ENCODE measurements around the gene MS4A14.
"Not testable (repeated sequence)": the region's sequence is repeated elsewhere in the genome, so short reads cannot be mapped to it uniquely, and the experiment has no call there.

Gene MS4A14

GRCh38 chr11:60396382-60396781 is at the start of gene MS4A14:
MS4A14 (plus strand) TSS chr11:60396459; CDS start chr11:60396579, 120 bp downstream.
- DNase-seq = no peak

- DNase-seq = no peak
These were observed 49.0 kb upstream of the MS4A14 start for GRCh38 chr11:60347084-60347797.

- no peak for DNase-seq
These were observed 48.1 kb upstream of the MS4A14 start for GRCh38 chr11:60348116-60348515.

GRCh38 chr11:60349990-60350389 is 46.3 kb upstream of the MS4A14 start:
- DNase-seq = no peak

- no peak for DNase-seq
These were observed 38.5 kb upstream of the MS4A14 start for GRCh38 chr11:60357771-60358170.

- DNase-seq = no peak
These were observed 35.6 kb upstream of the MS4A14 start for GRCh38 chr11:60360621-60361020.

GRCh38 chr11:60362241-60362640 is 34.0 kb upstream of the MS4A14 start:
- DNase-seq = no peak

- DNase-seq = peak; percentile 42
These were observed 32.5 kb upstream of the MS4A14 start for GRCh38 chr11:60363542-60364470.

- not testable (repeated sequence) for DNase-seq
These were observed 29.9 kb upstream of the MS4A14 start for GRCh38 chr11:60366262-60366904.

- no peak for DNase-seq
These were observed 29.2 kb upstream of the MS4A14 start for GRCh38 chr11:60367009-60367408.

GRCh38 chr11:60367896-60368295 is 28.4 kb upstream of the MS4A14 start:
- DNase-seq = no peak

GRCh38 chr11:60370252-60370810 is 25.9 kb upstream of the MS4A14 start:
- DNase-seq = no peak

- no peak for DNase-seq
These were observed 25.4 kb upstream of the MS4A14 start for GRCh38 chr11:60370811-60371298.

GRCh38 chr11:60371386-60371785 is 24.9 kb upstream of the MS4A14 start:
- no peak for DNase-seq

GRCh38 chr11:60371854-60372253 is 24.4 kb upstream of the MS4A14 start:
- no peak for DNase-seq

- DNase-seq = no peak
These were observed 23.5 kb upstream of the MS4A14 start for GRCh38 chr11:60372767-60373166.

- DNase-seq = no peak
These were observed 20.9 kb upstream of the MS4A14 start for GRCh38 chr11:60375316-60375715.

GRCh38 chr11:60376601-60377000 is 19.7 kb upstream of the MS4A14 start:
- DNase-seq = no peak

- no peak for DNase-seq
These were observed 18.7 kb upstream of the MS4A14 start for GRCh38 chr11:60377401-60378136.

- DNase-seq = no peak
These were observed 17.9 kb upstream of the MS4A14 start, which contains the start of gene MS4A7 for GRCh38 chr11:60378354-60378753. MS4A7 (plus strand) TSS chr11:60378532; CDS start chr11:60383142, 4,610 bp downstream.

GRCh38 chr11:60389279-60389910 is 6.9 kb upstream of the MS4A14 start:
- no peak for DNase-seq

- no peak for DNase-seq
These were observed 5.8 kb upstream of the MS4A14 start for GRCh38 chr11:60390419-60390818.
